ENCODE data around the gene IDH2. TPM values are rescaled to one million over a fixed set of nuclear protein-coding genes. Genes with fewer than 3 reads are reported as not detected.

Gene IDH2
- total and polyA plus RNA-seq, 2 donors from 2014 or later: 87.0 to 545 TPM

- H3K4me1 ChIP-seq (ENCODE audit: control insufficient read depth in 2 of 3, insufficient read depth in 2 of 3, low read depth in 1 of 3, low read length in 3 of 3): peaks cover 0 to 22% (median 10%) of the 10 kb centered on the region in 3 donors
- no peak overlapping the region for H3K4me3 ChIP-seq (ENCODE audit: low read length in 3 of 3)
- no peaks in the 10 kb centered on the region for H3K27me3 ChIP-seq (ENCODE audit: control insufficient read depth, insufficient read depth, low read length)
- H3K9me3 ChIP-seq (ENCODE audit: control insufficient read depth in 2 of 3, insufficient read depth in 1 of 3, low read length in 3 of 3): no peaks in the 10 kb centered on the region
- no peak overlapping the region for H3K9ac ChIP-seq (ENCODE audit: low read length in 3 of 3)
- intact Hi-C loops (cut with DNase I): no loop called here
- no peak overlapping the region for H3K27ac ChIP-seq (ENCODE audit: low read depth in 2 of 2, low read length in 2 of 2)
- no peak for FAIRE-seq
- DNase-seq: peak in 2 of 5 donors; percentile 50 to 65
- no peaks in the 10 kb centered on the region for H3K36me3 ChIP-seq (ENCODE audit: control insufficient read depth in 2 of 3, insufficient read depth in 3 of 3, low read length in 3 of 3)
- TF ChIP-seq CTCF (IDR thresholded peaks at IDR 0.05; ENCODE audit: borderline replicate concordance, extremely low read depth, insufficient read depth): no peak
Observed at GRCh38 chr15:90042766-90043529, 59.3 kb downstream of the IDH2 start.

GRCh38 chr15:90042356-90042755 is 59.9 kb downstream of the IDH2 start:
- Histone ChIP-seq H3K27ac (ENCODE audit: low read depth in 2 of 2, low read length in 2 of 2) (no peak overlapping the region), H3K4me3 (ENCODE audit: low read length in 3 of 3) (no peak overlapping the region), H3K9ac (ENCODE audit: low read length in 3 of 3) (no peak overlapping the region), H3K9me3 (ENCODE audit: control insufficient read depth in 2 of 3, insufficient read depth in 1 of 3, low read length in 3 of 3) (no peaks in the 10 kb centered on the region), H3K36me3 (ENCODE audit: control insufficient read depth in 2 of 3, insufficient read depth in 3 of 3, low read length in 3 of 3) (no peaks in the 10 kb centered on the region), H3K4me1 (ENCODE audit: control insufficient read depth in 2 of 3, insufficient read depth in 2 of 3, low read depth in 1 of 3, low read length in 3 of 3) (peaks cover 0 to 28% (median 8%) of the 10 kb centered on the region in 3 donors), H3K27me3 (ENCODE audit: control insufficient read depth, insufficient read depth, low read length) (no peaks in the 10 kb centered on the region)
- intact Hi-C loops (cut with DNase I): no loop called here
- no peak for DNase-seq
- no peak for TF ChIP-seq CTCF (IDR thresholded peaks at IDR 0.05; ENCODE audit: borderline replicate concordance, extremely low read depth, insufficient read depth)
- FAIRE-seq: no peak

GRCh38 chr15:90040618-90041017 is 61.6 kb downstream of the IDH2 start:
- Histone ChIP-seq H3K36me3 (ENCODE audit: control insufficient read depth in 2 of 3, insufficient read depth in 3 of 3, low read length in 3 of 3) (no peaks in the 10 kb centered on the region), H3K27me3 (ENCODE audit: control insufficient read depth, insufficient read depth, low read length) (no peaks in the 10 kb centered on the region), H3K27ac (ENCODE audit: low read depth in 2 of 2, low read length in 2 of 2) (no peak overlapping the region), H3K9ac (ENCODE audit: low read length in 3 of 3) (no peak overlapping the region), H3K4me1 (ENCODE audit: control insufficient read depth in 2 of 3, insufficient read depth in 2 of 3, low read depth in 1 of 3, low read length in 3 of 3) (peaks cover 0 to 28% (median 9%) of the 10 kb centered on the region in 3 donors), H3K4me3 (ENCODE audit: low read length in 3 of 3) (no peak overlapping the region), H3K9me3 (ENCODE audit: control insufficient read depth in 2 of 3, insufficient read depth in 1 of 3, low read length in 3 of 3) (no peaks in the 10 kb centered on the region)
- FAIRE-seq: no peak
- intact Hi-C loops (cut with DNase I): no loop called here
- TF ChIP-seq CTCF (IDR thresholded peaks at IDR 0.05; ENCODE audit: borderline replicate concordance, extremely low read depth, insufficient read depth): no peak
- DNase-seq: peak in 1 of 5 donors; percentile 34

Measured in kidney (tissue), 14 donors.